ENCODE results near the gene DAGLA.

DNA sequence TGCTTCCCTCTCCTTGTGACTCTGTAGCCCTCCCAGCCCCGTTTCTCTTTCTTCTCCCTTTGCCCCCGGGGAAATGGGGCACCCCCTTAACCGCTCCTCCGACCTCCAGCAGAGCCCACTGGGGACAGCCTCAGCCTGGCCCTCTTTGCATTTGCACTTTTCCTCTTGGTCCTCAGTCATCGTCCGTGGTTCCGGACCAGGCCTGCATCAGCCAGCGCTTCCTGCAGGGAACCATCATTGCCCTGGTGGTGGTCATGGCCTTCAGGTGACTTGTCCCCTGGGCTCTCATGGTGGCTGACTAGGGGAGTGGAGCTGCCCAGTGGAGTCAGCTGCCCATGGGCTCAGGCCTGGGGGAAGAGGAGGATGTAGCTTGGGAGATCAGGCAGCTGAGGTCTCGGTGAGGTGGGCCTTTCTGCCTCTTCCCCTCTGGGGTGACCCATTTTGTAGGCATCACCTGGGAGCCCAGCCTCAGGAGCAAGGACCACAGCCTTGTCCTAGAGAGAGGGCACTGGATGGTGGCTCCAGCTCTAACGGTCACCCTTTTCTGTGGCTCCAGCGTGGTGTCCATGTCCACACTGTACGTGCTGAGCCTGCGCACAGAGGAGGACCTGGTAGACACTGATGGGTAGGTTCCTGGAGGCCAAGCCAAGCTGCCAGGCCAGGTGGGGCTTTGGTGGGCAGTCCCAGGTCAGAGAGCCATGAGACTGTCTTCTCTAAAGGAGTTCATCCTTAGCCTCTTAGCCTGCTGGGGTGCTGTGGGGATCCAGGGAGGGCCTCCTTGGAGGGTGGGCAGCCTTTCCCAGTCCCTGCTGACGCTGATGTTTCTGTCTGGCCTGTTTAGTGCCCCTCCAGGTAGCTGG, 99.7 kb downstream of the DAGLA start:
- no peak for TF ChIP-seq POLR2AphosphoS5 (IDR thresholded peaks at IDR 0.05; ENCODE audit: borderline replicate concordance, low read depth, low read length)
- TF ChIP-seq EZH2 (IDR thresholded peaks at IDR 0.05), result no peak

Data from SK-N-MC (cell line).